MCF 10A (cell line): ENCODE results near the gene ELN. TPM values are rescaled to one million over a fixed set of nuclear protein-coding genes. Genes with fewer than 3 reads are reported as not detected.

Source experiments
- BruUV-seq: library from RNA; stranded (reverse); fragments of 400-500 nt; replicated peaks from 2 replicates; lab custom pipeline; 2021; lab: Mats Ljungman, UMichigan
- CTCF ChIA-PET: fragments of 300-600 bp; sonication (Branson Sonifier 250); formaldehyde crosslinking; extraction: SDS; loops from one replicate; lab custom pipeline; 2021; ENCODE audit warnings: antibody characterized with exemption, inconsistent platforms; lab: Yijun Ruan, JAX
- POLR2A ChIA-PET: fragments of 300-600, 350-650 bp; sonication (Branson Sonifier 250); formaldehyde crosslinking; extraction: SDS; loops from one replicate; lab custom pipeline; 2020; ENCODE audit warnings: antibody characterized with exemption, inconsistent platforms; lab: Yijun Ruan, JAX
- DNase-seq: peaks from one replicate; pipeline ENCODE4 v3.0.0-alpha.2; 2018; ENCODE audit not compliant: unreplicated experiment
- H3K27ac Mint-ChIP-seq: one replicate; pipeline ENCODE4 v1.8.0; 2022; ENCODE audit warnings: mild to moderate bottlenecking, low read depth, mixed read lengths; ENCODE audit not compliant: unreplicated experiment
- H3K27me3 Mint-ChIP-seq: one replicate; pipeline ENCODE4 v1.8.0; 2022; ENCODE audit warnings: mixed read lengths; ENCODE audit not compliant: insufficient read depth, unreplicated experiment
- H3K36me3 Mint-ChIP-seq: one replicate; pipeline ENCODE4 v1.8.0; 2022; ENCODE audit warnings: mild to moderate bottlenecking, moderate library complexity, mixed read lengths; ENCODE audit not compliant: insufficient read depth, unreplicated experiment
- H3K4me1 Mint-ChIP-seq: one replicate; pipeline ENCODE4 v1.8.0; 2022; ENCODE audit warnings: mixed read lengths; ENCODE audit not compliant: insufficient read depth, unreplicated experiment
- H3K4me3 Mint-ChIP-seq: one replicate; pipeline ENCODE4 v1.8.0; 2022; ENCODE audit warnings: mild to moderate bottlenecking, moderate library complexity, mixed read lengths; ENCODE audit not compliant: unreplicated experiment
- H3K9me3 Mint-ChIP-seq: one replicate; pipeline ENCODE4 v1.8.0; 2022; ENCODE audit warnings: mixed read lengths; ENCODE audit not compliant: unreplicated experiment
- CTCF ChIP-seq: fragments of 200-600 bp; IDR thresholded peaks from one replicate; pipeline ENCODE4 v1.8.0; 2022; ENCODE audit warnings: antibody characterized with exemption, mild to moderate bottlenecking; ENCODE audit not compliant: unreplicated experiment
- intact Hi-C: fragments of 100-400 bp; cut with micrococcal nuclease; formaldehyde crosslinking; loops from 2 replicates; pipeline ENCODE4 v1.14.1; 2022
- total RNA-seq: library from RNA; stranded (reverse); gene quantifications from 2 replicates; pipeline ENCODE4 v1.2.3, GENCODE V29; 2022

The ELN gene
- total RNA-seq, 1 experiment from 2014 or later, result not detected

GRCh38 chr7:74037609-74038008 is 9.6 kb downstream of the ELN start:
- Mint-ChIP-seq H3K9me3 (no peaks in the 10 kb centered on the region), H3K27me3 (no peaks in the 10 kb centered on the region), H3K4me1 (peaks cover 6% of the 10 kb centered on the region), H3K36me3 (no peaks in the 10 kb centered on the region), H3K4me3 (no peak overlapping the region), H3K27ac (no peak overlapping the region)
- ChIA-PET CTCF (interaction anchor here (0.5 to 5.2 kb wide), 6 partner anchors 9 to 434 kb away, joined by 3 to 45 read pairs (median 4); partner anchors contain the start of gene ELN), POLR2A (interaction anchor here (0.6 kb wide), 1 partner anchor 142 kb away, joined by 3 read pairs; no protein-coding TSS in a partner anchor)
- intact Hi-C loops, result no loop called here
- no peak for TF ChIP-seq CTCF
- no TSS peak for BruUV-seq
- DNase-seq, result no peak

- H3K27ac Mint-ChIP-seq, result no peak overlapping the region
- intact Hi-C loops, result no loop called here
- H3K36me3 Mint-ChIP-seq, result no peaks in the 10 kb centered on the region
- H3K4me3 Mint-ChIP-seq, result no peak overlapping the region
- no peak for TF ChIP-seq CTCF
- no TSS peak for BruUV-seq
- CTCF ChIA-PET, result interaction anchor here (0.6 to 5.2 kb wide), 6 partner anchors 9 to 275 kb away, joined by 3 to 45 read pairs (median 3); partner anchors contain the start of gene ELN
- POLR2A ChIA-PET, result interaction anchor here (0.5 to 0.6 kb wide), 2 partner anchors 143 to 168 kb away, joined by 3 read pairs; no protein-coding TSS in a partner anchor
- no peaks in the 10 kb centered on the region for H3K27me3 Mint-ChIP-seq
- no peaks in the 10 kb centered on the region for H3K9me3 Mint-ChIP-seq
- H3K4me1 Mint-ChIP-seq, result peaks cover 6% of the 10 kb centered on the region
- no peak for DNase-seq
These were observed 10.4 kb downstream of the ELN start for GRCh38 chr7:74038194-74038961.

- H3K4me1 Mint-ChIP-seq, result peaks cover 6% of the 10 kb centered on the region
- H3K36me3 Mint-ChIP-seq, result no peaks in the 10 kb centered on the region
- ChIA-PET POLR2A (no interaction called here), CTCF (interaction anchor here (1.3 to 5.2 kb wide), 2 partner anchors 14 to 167 kb away, joined by 3 to 45 read pairs; partner anchors contain the start of gene ELN)
- H3K9me3 Mint-ChIP-seq, result no peaks in the 10 kb centered on the region
- no peak overlapping the region for H3K27ac Mint-ChIP-seq
- peak; percentile 30 for DNase-seq
- H3K4me3 Mint-ChIP-seq, result no peak overlapping the region
- intact Hi-C loops, result no loop called here
- TF ChIP-seq CTCF, result no peak
- no TSS peak for BruUV-seq
- H3K27me3 Mint-ChIP-seq, result no peaks in the 10 kb centered on the region
These were observed 11.4 kb downstream of the ELN start for GRCh38 chr7:74039337-74039736.

- H3K27ac Mint-ChIP-seq, result no peak overlapping the region
- peaks cover 6% of the 10 kb centered on the region for H3K4me1 Mint-ChIP-seq
- H3K36me3 Mint-ChIP-seq, result no peaks in the 10 kb centered on the region
- no peak for TF ChIP-seq CTCF
- no peaks in the 10 kb centered on the region for H3K9me3 Mint-ChIP-seq
- intact Hi-C loops, result no loop called here
- H3K27me3 Mint-ChIP-seq, result no peaks in the 10 kb centered on the region
- POLR2A ChIA-PET, result no interaction called here
- BruUV-seq, result no TSS peak
- H3K4me3 Mint-ChIP-seq, result no peak overlapping the region
- CTCF ChIA-PET, result interaction anchor here (5.2 kb wide), 1 partner anchor 14 kb away, joined by 45 read pairs; the partner anchor contains the start of gene ELN
- no peak for DNase-seq
These were observed 12.3 kb downstream of the ELN start for GRCh38 chr7:74040101-74040790.
